ENCODE measurements around the gene STAU1.

DNA sequence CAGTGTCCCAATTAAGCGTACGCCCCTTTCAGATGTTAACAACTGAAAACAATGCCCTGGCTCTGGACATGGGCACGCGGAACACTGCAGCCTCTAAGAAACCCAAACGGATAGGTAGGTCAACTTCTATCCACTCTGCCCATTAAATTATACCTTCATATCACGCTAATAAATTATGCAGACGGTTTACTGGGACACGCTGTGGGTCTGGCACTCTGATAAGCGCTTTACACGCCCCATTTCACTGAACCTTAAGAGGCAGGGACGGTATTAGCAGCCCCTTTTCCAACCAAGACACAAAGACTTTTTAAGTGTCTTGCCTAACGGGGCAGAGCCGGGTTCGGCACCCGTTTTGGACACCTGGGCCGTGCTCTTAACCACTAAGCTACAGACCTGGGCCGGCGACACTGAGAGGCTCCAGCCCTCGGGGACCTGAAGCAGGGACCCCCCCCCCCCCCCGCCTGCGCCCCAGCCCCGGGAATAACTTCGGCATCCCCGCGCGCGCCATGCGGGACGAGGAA lies 744 bp downstream of the STAU1 start:
- peak; percentile 54 for TF ChIP-seq POLR2A (IDR thresholded peaks at IDR 0.05; ENCODE audit: low read length)
- TF ChIP-seq GATA1 (IDR thresholded peaks at IDR 0.05; ENCODE audit: low read depth, low read length): no peak

Measured in erythroblast (primary cell).